HG03196 (cell line): ENCODE measurements around the gene ZNF516.

Experiments
- ATAC-seq: cut with Tn5 transposase; IDR thresholded peaks from one replicate; pipeline ENCODE4 v1.9.1; 2021; ENCODE audit not compliant: unreplicated experiment

Gene ZNF516

DNA sequence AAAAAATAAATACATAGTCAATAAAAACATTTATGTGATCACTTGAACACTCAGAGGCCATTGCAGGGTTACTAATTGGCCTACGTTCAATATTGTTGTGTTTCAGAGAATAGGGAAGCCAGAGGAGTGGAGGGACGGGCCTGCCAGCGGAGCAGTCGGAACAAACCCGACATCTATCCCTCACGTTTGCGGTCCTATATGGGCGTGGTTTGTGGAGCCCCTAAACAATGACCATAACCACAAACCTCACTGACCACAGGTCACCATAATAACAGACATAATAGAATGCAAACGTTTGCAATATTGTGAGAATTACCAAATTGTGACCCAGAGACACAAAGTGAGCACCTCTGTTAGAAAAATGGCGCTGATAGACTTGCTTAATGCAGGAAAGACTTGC, 19.5 kb upstream of the ZNF516 start:
- no peak for ATAC-seq

DNA sequence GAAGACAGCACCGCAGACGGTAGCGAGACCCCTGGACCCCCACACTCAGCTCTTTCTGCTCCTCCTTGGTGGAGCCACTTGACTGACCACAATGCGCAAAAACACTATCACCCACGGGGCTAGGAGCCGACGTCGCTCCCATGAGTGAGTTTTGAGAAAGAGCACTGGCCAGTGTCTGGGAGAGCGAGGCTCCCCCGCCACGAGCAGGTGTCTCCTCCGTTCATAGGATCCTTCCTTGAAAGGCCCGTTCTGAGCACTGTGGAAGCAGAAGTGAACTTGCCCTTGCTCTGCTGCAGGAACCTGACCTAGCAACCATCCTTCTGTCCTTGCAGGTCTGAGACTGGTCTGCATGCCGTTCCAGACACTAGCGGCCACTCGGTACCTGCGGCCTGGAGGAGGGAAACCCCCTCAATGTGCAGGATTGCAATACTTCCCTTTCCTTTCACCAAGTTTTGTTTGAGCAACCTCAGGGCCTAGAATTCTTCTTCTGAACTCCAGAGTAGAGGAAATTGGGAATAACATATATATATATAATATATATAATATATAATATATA, 12.9 kb upstream of the ZNF516 start:
- ATAC-seq = no peak

DNA sequence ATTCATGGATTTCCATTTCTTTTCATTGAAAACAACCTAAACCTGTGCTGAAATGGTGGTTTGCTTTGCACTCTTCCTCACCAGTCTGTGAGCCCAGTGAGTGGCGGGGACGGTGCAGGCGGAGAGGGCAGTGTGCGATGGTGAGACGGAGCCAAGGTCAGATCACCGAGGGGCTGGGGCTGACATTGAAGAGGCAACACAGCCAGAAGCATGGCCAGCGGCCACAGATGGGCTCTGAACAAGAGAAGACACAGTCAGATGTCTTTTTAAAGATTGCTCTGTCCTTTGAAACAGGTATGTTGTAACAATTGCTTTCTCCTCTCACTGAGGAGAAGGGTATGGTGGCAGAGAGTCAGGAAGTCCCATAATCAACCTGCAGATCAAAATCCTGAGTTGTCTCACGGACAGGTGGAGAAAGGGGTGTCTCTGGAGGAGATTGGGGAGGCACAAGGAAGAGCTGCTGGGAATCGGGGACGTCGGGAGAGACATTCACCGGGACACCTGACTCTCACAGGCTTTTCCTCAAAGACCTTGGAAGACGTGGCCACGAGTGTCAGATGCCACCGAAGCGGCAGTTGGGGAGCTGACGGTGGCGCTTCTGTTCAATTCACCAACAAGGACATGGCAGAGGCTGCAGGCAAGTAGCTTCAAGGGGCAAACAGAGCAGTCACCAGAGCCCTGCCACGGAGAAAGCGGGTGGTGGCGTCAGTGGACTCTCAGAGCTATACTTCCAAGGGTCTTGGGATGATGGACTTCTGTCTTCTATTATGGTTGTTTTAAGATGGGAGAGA, 12.1 kb upstream of the ZNF516 start:
- no peak for ATAC-seq

DNA sequence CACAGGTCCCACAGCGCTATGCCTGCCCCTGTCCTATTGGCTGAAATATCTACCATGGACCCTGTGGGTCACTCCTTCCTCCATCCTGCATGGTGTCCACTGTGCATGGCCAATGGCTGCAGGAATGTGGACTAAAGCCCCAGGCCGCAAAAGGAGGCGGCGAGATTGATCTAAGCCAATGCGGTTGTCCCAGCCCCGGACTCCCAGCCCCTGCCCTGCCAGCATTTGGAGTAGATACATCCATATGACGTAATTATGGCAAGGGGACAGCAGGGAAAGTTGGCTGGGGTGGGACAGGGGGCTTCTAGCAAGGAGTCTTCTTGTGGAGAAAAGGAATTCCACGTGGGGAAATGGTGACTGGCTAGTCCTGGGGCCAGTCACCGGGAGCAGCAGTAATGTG, 11.4 kb upstream of the ZNF516 start:
- ATAC-seq = no peak

DNA sequence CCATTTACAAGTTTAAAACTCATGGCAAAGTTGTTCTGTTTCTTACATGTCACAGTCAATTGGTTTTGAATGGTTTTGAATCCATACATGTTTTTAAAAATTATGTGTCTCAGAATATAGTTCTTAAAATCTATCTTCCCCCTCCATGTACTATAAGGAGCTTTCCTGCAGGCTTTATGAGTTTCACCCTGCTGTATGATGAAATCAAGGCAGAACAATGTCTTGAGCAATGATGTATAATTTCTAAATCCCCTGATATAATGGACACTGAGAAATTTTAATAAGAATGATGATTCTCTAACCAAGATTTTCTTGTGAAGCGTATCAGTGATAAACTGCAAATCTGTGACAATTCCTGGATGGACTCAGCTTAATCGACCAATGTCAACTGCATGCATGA, 10.6 kb upstream of the ZNF516 start:
- no peak for ATAC-seq

DNA sequence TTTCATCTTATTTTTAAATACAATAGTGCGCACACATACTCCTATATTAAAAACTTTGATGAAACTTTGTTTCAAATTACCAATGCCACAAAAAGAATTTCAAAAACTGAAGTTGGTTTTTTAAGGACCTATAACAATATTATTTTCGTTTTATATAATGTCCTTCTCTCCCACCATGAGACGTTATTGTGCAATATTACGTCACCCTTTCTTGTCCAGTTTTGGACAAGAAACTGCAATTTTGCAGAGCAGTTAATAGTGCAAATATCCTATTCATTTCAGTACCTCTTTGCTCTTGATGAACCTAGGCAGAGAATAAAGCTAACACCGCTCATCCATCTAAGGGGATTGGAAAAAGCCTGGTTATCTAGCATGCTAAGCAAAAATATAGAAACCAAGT, 9.7 kb upstream of the ZNF516 start:
- no peak for ATAC-seq

DNA sequence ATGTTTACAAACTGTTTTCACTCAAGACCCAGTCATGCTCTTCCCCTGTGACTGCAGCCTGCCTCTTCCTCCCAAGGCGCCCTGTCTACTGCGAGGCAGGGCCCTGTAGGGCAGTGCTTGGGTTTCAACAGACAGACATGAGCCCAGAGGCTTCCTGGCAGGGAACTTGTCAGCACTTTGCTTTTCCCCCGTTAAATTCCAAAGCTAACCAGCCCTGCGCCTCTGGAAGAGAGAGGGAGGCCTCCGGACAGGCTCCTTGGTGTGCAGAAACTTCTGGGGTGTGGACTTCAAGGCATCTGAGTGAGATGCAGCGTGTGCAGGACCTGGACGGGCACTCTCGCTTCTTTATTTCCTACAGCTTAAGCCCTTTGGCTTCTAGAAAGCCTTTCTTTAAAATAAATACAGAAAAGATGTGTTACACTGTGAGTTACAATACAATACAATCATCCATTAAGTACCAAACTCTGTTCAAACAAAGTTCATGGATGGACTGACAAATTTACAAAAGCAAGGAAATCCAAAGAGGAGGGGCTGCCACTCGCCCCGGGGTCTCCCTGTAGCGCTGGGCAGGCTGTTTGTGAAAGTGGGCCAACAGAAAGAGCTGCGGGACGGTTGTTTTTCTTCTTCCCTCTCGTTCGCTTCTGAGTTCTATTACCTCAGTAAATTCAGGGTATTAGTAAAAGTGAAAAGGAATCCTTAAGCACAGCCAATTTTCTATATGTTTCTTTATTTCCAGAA, 8.8 kb upstream of the ZNF516 start:
- ATAC-seq = no peak

DNA sequence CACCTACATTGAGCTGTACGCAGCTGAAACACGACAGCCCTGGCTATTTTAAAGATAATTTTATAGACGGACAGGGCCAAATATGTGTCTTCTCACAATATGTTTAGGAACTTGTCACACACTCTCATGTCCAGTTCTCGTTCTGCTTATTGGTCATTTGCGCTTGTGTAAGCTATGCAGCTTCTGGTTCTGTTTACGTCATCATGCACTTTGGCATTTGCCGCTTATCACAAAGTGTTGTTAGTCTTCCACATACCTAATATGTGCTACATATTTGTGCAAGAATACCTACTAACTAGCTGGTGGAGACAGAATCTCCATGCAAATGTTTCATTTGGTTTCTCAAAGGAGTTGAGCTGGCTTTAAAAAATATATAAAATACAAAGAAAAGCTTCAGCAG, 7.5 kb upstream of the ZNF516 start:
- no peak for ATAC-seq

DNA sequence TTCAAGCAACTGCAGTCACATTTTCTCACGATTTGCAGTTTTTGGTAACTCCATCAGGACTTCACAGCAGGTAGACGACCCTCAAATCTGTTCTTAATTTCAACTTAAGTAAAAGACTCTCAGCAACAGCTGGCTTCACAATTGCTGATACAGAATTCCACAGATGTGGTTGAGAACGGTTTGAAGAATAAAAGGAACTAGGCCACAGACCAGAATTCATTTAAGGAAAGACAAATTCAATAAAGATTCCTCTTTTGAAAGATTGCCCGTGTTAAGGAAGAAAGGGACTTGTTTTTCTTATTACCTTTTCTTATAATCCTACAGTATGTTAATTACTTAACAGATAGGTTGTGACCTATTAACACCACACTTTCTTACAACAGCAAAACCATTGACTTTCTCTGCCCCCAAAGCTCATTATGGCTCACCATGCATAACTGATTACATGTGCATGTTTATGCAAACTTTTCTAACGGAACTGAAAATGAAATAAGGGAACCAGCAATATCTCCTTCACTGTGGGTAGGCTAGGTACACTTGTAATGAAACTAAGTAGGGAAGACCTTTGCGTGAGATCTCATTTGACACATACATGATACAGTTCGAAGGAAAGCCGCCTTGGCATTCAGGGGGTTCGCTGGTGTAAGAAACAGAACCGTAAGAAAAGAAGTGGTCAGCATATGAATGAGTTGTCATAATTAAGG, 4.7 kb upstream of the ZNF516 start:
- peak; percentile 95 for ATAC-seq

DNA sequence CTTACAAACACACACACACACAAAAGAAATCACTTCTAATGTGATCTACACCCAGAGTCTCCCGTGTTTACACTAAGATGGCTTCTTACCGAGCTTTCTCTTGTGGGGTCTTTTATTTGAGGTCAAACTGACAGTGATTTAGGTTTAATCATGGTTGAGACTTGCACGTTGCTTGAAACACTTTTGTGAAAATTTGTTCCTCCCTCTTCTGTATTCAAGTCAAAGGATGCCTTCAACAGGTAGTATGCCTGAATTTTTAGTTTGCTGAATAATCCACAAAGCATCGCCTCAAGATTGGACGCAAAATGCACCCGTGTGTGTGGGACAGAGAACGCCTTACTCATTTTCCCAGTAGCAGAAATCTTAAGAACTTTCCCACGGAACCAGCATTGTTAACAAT, 4.0 kb upstream of the ZNF516 start:
- no peak for ATAC-seq

DNA sequence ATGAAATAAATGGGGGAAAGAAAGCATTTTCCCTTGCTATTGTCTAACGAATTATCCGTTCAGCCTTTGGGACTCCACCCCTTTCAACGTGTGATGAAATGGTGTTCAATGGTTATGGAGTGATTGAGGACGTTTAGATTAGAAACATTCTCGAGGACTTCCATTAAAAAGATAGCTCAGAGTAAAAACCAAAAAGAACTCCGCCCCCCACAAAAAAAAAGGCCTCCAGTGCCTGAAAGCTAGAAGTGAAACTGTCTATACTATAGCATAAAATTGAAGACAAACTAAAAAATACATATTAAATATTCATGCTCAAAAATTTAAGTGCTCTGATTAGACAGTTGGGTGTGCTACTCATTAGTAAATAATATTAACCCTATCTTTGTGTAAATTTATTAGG, 3.0 kb upstream of the ZNF516 start:
- ATAC-seq = no peak

DNA sequence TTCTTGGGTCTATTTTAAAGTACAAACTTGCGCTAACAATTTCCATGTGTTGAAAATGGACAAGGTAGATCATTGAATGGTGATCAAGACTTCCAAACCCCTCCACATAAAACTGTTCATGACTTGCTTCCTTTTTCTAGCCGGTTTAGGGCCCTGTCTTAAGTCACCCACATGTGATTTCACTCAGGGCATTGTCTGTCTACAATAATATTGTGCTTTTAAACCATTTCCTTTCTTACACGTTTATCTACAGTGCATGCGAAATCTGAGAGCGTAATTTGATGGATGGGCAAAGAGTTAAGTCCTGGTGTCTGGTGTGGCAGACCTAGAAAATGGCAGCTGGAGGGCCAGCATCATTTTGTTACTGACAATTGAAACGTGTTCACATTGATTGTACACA, 2.0 kb upstream of the ZNF516 start:
- ATAC-seq = no peak

DNA sequence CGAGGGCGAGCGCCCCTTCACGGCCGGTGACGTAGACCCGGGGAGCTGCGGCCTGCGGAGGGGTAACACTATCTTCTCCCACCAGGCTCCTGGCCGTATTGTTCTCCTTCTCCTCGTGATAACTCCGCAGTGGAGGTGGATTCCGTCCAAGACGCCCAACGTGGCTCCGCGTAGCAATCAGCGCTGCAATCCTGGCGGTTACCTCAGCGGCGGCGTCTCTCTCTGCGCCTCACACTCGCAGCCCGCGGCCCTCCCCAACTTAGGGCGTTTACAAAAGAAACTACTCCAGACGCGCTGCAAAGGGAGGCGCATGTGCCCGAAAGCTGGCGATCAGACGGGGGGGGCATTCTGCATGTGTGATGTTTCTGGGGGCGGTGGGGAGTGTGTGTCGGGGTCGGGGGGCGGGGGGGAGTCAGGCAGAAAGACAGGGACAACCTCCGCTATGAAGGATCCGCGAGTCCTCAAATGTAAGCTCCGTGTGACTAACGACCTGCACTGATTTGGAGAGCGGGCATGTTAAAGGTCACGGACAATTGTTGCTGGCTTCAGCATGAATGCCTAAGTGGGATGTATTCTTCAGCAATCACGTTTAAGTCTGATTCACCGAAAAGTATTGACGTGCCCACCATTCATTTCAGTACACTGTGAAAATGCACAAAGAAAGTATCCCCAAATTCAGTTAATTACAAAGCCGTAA, 1.3 kb upstream of the ZNF516 start:
- no peak for ATAC-seq

DNA sequence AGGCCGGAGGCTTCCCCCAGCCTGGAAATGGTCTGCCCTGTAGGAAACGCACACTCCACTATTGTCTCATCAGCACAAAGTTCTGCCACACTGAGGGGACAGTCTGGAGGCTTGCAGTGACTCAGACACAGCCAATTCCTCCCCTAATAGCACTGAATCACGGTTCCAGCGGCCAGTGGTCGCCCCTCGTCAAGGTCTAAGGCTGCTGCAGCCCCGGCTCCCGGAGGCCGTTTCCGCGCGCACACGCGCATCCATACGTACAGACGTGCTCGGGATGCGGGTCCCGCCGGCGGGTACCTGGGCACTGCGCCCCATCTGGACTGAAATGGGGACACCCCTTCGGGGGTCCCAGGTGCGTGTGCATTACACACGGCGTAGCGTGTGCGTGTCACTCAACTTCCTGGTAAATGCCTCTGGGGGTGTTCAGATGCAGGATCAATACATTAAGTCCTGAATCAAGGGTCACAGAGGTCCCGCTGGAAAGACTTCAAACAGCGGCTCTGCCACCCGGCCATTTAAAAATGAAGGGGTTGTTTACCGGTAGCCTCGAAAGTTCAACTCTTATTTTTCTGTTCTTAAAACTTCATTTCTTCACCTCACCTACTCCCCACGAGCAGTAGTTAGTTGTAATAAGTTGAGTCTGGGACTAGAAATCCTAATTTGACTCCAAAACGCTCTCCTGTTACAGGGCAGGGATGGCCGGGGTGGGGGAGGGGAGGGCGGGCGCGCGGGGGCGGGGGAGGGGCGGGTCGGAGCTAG, 572 bp upstream of the ZNF516 start:
- no peak for ATAC-seq

DNA sequence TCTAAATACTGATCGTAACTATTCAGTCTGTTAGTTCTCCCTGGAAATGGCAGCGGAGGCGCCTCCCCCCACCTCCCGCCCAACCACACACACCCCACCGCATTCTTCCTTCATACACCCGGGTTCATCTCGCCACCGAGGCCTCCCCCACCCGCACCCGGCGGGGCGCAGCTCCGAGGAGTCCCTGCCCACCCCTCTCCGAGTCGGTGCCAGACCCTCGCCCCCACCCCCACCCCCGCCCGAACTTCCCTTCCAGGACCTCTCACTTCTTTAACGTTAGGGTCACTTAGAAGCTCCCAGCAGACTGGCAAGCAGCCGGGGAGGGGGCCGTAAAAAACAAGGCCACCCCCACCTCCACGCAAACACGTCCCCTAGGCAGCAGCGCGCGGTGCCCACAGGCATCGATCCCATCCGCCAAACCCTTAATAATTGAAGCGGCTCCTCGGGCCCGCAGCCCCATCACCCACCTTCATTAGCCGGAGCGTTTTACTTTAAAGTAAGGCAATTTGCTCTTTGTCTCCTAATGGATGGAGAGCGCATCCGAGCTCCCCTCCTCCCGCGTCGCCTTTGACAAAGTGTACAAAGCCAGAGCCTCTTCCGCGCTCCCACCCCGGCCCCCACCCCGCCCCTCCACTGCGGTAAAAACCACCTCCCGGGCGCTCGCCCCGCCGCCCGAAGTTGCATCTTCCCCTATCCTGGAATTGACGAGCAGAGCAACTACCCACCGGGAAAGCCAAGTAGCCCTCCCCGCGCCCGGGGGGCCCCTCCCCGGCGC, 624 bp downstream of the ZNF516 start:
- no peak for ATAC-seq

DNA sequence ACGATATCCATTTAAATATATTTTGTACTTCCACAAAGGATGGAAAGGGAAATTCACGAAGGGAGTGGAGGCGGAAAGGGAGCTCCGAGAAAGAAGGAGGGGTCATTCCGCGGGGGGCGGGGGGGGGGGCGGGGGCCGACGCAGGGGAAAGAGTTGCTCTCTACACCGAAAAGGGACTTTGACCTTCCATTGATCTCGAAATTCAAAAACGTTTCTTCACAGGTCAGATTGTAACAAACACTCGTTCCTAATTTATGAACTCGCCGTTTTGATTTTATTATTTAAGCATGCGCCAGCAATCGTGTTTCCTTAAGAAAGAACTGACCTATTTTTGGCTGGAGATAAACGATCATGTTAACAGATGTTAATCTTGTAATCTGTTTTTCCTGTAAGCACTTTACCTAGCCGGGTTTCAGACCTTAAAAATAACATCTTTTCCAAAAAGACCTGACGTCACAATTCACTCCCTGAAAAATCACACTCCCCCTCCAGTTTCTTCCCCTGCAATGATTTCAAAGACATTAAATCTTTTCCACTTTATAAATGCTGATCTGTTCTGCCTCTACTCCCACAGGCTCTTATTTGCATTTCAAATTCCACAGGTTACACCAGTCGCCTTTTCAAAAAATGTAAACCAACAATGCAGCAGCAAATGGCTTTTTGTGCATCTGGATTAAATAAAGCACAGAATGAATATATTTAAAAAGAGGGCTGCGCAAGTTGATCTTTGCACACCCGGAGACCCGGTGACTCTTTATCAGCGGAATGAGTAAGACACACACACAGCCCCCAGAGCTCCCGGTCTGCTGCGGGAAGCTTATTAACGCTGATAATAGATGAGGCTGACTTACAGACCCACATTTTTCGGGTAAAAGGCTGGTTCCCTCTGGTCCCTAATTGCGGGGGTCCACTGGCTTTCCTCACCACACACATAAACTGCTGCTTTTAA, 1.6 kb downstream of the ZNF516 start:
- peak; percentile 18 for ATAC-seq

DNA sequence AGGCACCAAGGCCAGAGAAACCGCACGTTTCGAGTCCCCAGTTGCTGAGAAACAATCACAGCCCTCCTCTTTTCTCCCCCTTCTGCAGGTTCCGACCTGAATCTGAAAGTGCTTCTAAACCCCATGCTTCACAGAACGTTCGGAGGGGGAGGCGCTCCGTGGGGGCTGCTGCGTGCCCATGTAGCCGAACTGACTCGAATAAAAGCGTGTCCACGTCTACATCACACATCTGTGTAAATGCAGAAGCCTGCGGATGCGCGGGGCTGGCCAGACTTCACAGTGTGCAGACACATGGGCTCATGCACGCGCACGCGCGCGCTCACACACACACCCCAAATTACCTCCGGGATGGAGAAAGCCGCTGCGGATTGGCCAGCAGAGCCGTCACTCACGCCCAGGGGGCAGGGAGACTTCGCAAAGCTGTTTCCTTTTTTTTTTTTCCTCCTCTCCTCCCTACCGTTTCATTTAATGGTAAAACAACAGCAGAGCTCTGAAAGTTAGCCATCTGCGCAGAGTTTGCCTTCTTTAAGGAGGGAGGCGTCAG, 2.3 kb downstream of the ZNF516 start:
- ATAC-seq = peak; percentile 72
